Epidermal melanocyte (primary cell): ENCODE data around the gene MAPRE3.

Experiments used
- DNase-seq: peaks from one replicate; pipeline ENCODE4 v3.0.0; 2011; ENCODE audit warnings: low spot score; ENCODE audit not compliant: insufficient read length

MAPRE3 gene

DNA sequence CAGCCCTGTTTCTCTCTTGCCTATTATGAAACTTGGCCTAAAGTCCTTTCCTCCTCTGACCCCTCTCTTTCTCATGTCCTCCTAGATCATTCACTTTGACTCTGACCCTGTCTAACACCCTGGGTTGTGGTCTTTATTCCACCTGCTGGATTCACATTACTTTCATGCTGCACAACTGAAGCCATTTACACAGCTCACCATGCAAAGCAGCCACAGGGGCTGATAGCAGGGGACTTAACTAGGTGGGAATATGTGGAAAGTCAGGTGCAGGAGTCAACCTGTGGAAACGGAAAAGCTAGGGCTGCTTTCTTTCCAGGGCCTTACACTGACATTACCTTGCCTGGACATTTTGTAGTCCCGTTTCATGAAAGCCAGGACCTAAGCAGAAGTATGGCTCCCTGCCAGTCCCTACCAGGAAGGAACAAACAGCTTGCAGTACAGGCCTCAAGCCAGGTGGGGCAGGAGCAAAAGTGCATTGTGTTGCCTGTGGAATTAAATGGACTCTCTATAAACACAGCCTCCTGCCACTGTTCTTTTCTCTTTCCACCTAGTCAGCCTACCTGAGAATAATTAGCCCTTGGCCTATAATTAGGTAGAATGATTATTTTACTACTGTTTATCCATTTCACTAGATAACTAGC is 11.8 kb downstream of the MAPRE3 start:
- DNase-seq = no peak

DNA sequence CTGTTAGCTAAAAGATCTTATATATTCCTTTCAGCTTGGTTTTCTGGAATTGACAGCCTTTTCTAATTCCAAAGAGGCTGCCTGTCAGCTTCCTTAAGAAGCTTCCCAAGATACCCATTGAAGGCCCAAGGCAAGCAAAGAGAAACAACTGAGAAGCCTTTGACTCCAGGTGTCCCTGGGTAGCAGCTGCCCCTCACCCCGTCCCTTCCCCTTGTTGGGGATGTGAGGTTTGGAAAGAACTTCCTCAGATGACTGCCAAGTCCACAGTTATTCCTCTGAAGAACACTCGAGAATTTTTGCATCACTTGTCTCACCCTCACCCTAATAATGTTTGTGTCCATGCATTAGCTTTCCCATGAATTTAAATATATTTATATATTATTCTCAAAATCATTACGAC is 13.3 kb downstream of the MAPRE3 start:
- no peak for DNase-seq

DNA sequence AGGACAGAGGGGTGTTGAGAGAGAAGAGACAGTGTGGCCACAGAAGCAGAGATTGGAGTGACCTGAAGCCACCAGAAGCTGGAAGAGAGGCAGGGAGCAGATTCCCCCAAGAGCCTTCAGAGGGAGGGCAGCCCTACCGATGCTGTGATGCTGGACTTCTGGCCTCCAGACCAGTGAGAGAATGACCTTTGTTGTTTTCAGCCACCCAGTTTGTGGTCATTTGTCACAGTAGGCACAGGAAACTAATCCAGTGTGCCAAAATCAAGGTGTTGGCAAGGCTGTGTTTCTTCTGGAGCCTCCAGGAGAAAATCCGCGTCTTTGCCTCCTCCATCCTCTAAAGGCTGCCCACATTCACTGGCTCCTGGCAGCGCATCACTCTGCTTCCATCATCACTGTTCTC is 15.4 kb downstream of the MAPRE3 start:
- no peak for DNase-seq

GRCh38 chr2:26986576-26986975 is 16.1 kb downstream of the MAPRE3 start:
- DNase-seq = no peak

GRCh38 chr2:26988058-26988860 is 17.8 kb downstream of the MAPRE3 start:
- DNase-seq = no peak

GRCh38 chr2:26989156-26989555 is 18.7 kb downstream of the MAPRE3 start:
- no peak for DNase-seq

DNA sequence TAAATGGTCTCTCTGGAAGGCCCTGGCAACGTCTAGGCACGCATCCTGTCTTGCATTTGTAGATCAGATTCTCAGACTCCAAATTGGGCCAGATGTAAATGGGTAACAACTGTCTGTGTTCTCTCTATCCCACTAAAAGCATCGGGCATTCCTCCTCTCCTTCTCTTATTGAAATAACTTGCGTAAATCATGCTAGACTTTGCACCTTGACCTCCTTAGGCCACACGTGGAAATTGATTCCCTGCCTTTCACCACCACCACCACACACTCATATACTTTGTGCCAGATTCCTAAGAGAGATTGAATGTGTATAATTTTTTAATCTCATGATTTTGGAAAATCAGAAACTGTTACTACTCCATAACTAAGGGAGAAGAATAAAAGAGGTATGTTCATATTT is 21.3 kb downstream of the MAPRE3 start:
- no peak for DNase-seq

DNA sequence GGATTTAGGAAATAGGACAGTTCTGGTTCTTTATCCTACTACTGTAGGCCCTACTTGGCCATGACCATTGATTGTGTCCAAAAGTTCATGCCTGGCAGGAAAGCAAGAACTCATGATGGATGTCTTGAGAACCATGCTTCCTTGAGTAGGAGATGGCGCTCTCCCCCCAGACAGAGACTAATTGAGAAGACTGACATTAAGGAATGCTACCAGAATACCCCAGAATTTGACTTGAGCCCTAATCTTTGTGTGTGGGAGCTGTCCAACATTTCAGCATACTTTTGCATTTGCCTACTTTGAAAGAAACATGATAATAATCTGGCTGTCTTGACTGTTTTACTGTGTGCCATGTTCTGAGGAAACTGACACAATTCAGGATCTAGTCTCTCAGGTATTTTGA is 23.3 kb downstream of the MAPRE3 start:
- DNase-seq = peak; percentile 1

GRCh38 chr2:26994983-26995382 is 24.5 kb downstream of the MAPRE3 start:
- DNase-seq = no peak

DNA sequence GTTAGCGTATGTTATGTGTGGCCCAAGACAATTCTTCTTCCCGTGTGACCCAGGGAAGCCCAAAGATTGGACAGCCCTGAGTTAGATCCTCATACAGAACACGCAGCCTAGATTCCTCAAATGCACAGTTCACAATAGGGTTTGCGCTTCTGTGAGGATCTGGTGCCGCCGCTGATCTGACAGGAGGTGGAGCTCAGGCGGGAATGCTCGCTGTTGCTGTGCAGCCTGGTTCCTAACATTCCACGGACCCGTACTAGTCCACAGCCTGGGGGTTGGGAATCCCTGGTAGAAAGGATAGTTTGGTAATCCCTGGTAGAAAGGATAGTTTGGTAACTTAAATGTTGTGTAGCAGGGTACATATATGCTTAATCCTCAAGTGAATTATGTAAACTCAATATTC is 27.0 kb downstream of the MAPRE3 start:
- no peak for DNase-seq

GRCh38 chr2:26998323-26998722 is 27.9 kb downstream of the MAPRE3 start:
- no peak for DNase-seq

DNA sequence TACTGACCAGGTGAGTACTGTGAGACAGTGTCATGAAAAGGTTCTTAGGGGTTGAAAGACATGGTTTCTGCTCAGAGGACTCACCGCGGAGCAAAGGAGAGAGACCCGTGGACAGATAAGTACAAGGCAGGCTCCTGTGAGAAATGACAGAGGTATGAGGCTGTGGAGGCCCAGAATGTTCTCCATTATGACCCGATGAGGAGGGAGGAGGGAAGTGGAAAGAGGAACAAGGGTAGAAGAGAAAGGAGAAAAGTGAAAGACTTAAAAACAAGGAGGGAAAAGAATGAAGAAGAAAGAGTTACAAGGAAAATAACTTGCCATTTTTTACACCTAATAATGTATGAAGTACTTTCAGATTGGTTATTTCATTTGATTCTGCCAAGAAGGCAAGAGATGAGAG is 29.8 kb downstream of the MAPRE3 start:
- DNase-seq = no peak

DNA sequence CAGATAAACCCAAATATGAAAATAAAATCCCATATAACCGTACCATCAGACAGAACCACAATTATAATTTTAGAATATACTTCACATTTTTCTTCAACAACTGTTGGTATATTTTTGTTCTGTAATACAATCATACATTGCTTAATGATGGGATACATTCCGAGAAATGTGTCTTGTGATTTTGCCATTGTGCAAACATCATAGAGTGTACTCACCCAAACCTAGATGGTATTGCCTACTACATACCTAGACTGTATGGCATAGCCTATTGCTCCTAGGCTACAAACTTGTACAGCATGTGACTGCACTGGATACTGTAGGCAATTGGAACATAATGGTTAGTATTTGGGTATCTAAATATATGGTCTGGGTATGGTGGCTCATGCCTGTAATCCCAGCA is 30.6 kb downstream of the MAPRE3 start:
- no peak for DNase-seq

GRCh38 chr2:27001950-27002349 is 31.5 kb downstream of the MAPRE3 start:
- DNase-seq = no peak

- no peak for DNase-seq
These were observed 32.6 kb downstream of the MAPRE3 start for GRCh38 chr2:27003007-27003406.

DNA sequence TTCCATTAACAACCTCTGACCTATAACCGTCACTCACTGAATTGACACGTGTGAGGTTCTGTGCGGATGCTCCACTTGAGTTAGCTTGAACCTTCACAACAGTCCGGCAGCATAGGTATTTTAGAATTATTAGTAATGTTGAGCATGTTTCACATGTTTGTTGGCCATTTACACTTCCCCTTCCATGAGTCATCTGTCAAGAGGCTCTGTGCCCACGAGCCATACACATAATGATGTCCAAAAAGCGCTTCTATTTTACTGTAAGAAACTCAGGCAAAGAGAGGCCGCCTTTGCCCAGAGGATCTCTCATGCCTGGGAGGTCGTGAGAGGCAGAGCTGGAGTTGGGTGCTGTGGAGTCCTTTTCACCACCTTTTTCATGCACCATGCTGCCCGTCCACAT is 33.4 kb downstream of the MAPRE3 start:
- no peak for DNase-seq

DNA sequence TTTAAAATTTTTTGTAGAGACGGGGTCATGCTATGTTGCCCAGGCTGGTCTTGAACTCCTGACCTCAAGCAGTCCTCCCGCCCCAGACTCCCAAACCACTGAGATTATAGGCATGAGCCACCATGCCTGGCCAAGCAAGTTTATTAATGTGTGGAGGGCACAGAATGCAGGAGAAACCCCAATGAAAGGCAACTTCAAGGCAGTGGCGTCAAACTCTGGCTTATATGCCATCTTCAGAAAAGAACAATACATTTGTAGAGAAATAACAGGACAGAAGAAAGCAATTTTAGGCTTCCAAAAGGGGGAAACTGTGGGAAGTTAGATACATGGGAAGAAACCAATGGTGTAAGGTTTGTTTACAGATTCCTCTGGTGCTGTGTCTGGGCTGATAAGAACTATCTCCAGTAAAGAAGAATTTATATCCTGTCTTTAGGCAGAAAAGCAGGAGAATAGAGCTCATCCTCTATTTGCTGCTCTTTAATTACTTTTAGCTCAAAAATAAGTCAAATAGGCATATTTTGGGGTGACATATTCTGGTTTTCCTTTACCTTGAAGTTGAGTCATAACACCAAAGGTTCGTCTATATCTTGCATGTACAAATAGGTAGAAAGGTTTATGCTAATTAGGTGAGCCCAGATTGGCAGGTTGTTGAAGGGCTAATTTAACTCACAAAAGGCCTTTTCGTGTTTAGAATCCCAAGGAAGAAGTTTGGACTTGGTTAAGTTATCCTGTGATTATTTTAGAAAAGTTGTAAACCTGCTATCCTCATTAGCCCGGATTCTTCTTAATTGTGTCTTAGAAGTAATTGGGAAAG is 36.4 kb downstream of the MAPRE3 start:
- DNase-seq = no peak

GRCh38 chr2:27007416-27008374 is 37.3 kb downstream of the MAPRE3 start:
- no peak for DNase-seq

DNA sequence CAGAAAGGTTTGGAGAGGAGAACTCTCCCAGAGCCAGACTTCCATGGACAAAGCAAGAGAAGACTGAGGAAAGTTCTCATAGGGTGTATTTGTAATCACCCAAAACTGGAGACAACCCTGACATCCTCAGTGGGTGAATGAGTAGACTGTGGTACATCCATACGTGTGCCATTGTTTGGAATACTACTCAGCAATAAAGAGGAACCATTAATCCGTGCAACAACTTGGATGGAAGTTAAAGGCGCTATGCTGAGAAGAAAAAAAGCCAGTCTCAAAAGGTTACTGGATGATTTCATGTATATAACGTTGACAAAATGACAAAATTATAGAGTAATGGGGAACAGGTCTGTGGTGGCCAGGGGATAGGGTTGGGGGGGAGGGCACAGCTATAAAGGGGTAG is 38.2 kb downstream of the MAPRE3 start:
- DNase-seq = no peak

DNA sequence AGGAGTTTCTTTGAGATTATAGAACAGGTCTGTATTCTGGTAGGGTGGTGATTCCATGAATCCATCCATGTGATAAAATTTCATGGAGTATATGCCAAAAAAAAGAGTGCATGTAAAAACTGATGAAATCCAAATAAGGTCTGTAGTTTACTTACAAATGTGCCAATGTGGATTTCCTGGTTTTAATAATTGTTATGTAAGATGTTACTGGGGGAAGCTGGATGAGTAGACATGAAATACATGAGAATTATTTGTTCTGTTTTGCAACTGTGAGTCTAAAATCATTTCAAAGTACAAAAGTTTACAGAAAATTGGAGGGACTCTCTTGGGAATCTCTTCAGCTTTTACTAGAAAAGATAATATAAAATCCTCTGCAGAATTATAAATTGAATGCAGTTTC is 38.6 kb downstream of the MAPRE3 start:
- DNase-seq = no peak

GRCh38 chr2:27009716-27010115 is 39.3 kb downstream of the MAPRE3 start:
- no peak for DNase-seq
